ENCODE data around the gene NYAP2. TPM values are rescaled to one million over a fixed set of nuclear protein-coding genes. Genes with fewer than 3 reads are reported as not detected.

NYAP2 gene
- total and polyA plus RNA-seq, 2 of the 4 experiments (the other 2 are of a cell fraction), result not detected

GRCh38 chr2:225416616-225417367, 17.3 kb downstream of the NYAP2 start:
- Histone ChIP-seq H3K23ac (ENCODE audit: low read depth, low read length) (no peak overlapping the region), H3K9me1 (ENCODE audit: insufficient read depth, low read length) (no peaks in the 10 kb centered on the region), H2BK15ac (ENCODE audit: low read depth, low read length) (no peak overlapping the region), H4K91ac (ENCODE audit: insufficient read depth, low read depth, low read length) (no peak overlapping the region), H3K9me3 (ENCODE audit: control insufficient read depth, insufficient read depth, low read length) (no peaks in the 10 kb centered on the region), H2BK20ac (ENCODE audit: low read depth, low read length) (no peak overlapping the region), H3K27ac (ENCODE audit: insufficient read depth, low read length) (no peak overlapping the region), H2BK5ac (ENCODE audit: low read depth, low read length, poor library complexity, severe bottlenecking) (no peak overlapping the region), H2AK5ac (ENCODE audit: low read depth, low read length) (no peak overlapping the region), H3K18ac (ENCODE audit: low read depth, low read length) (no peak overlapping the region), H3K14ac (replicated peaks; ENCODE audit: low read depth, low read length) (no peak overlapping the region), H3K9ac (ENCODE audit: low read depth, low read length) (no peak overlapping the region), H3K36me3 (ENCODE audit: control insufficient read depth, insufficient read depth, low read length) (no peaks in the 10 kb centered on the region), H3K4ac (ENCODE audit: low read depth, low read length) (no peak overlapping the region), H3K4me1 (ENCODE audit: control insufficient read depth, insufficient read depth, low read length) (no peaks in the 10 kb centered on the region), H4K8ac (ENCODE audit: low read depth in 2 of 2, low read length in 2 of 2) (no peak overlapping the region), H2AK9ac (replicated peaks; ENCODE audit: low read depth, low read length, poor library complexity) (no peak overlapping the region), H2BK120ac (ENCODE audit: low read depth, low read length) (no peak overlapping the region), H3K4me2 (ENCODE audit: low read depth, low read length) (no peak overlapping the region), H3K56ac (ENCODE audit: extremely low read depth, insufficient read depth, low read length) (no peak overlapping the region), H4K20me1 (ENCODE audit: insufficient read depth, low read length) (no peaks in the 10 kb centered on the region), H4K5ac (ENCODE audit: low read depth, low read length) (no peak overlapping the region), H2AFZ (replicated peaks; ENCODE audit: low read length, poor library complexity) (no peak overlapping the region), H3K4me3 (ENCODE audit: insufficient read depth, low read depth, low read length) (no peak overlapping the region), H3K79me1 (ENCODE audit: low read depth in 1 of 2, low read length in 2 of 2) (no peaks in the 10 kb centered on the region), H3K27me3 (ENCODE audit: control insufficient read depth, insufficient read depth, low read length) (no peaks in the 10 kb centered on the region)
- BruUV-seq (replicated peaks), result no TSS peak
- ATAC-seq (ENCODE audit: low read depth) (no peak), DNase-seq (no peak)
- WGBS, 2 experiments (ENCODE audit: extremely low coverage in 2 of 2, insufficient read length in 1 of 2), result no CpG with 5 or more reads among the region's 3 CpGs
- intact Hi-C loops (cut with micrococcal nuclease), result no loop called here
- in situ Hi-C loops (cut with MboI; ENCODE audit: low sequenced_read_pairs), result no loop called here
- dilution Hi-C loops (cut with HindIII; ENCODE audit: low sequenced_read_pairs, unreplicated experiment), result no loop called here
- POLR2A ChIA-PET (ENCODE audit: unreplicated experiment), result no interaction called here
- CTCF ChIA-PET, result interaction anchor here (1.2 kb wide), 1 partner anchor 134 kb away, joined by 4 read pairs; no protein-coding TSS in a partner anchor
- TF ChIP-seq CTCF (conservative IDR thresholded peaks at IDR 0.05; ENCODE audit: low read depth, low read length) (no peak), BHLHE40 (IDR thresholded peaks at IDR 0.05; ENCODE audit: low read depth, low read length) (no peak), FOS (IDR thresholded peaks at IDR 0.05; ENCODE audit: low read depth, low read length) (no peak), MAZ (IDR thresholded peaks at IDR 0.05; ENCODE audit: borderline replicate concordance, low read depth, low read length) (no peak), MXI1 (IDR thresholded peaks at IDR 0.05; ENCODE audit: borderline replicate concordance, low read depth, low read length) (no peak), MAFK (IDR thresholded peaks at IDR 0.05; ENCODE audit: low read depth, low read length) (no peak), SMC3 (IDR thresholded peaks at IDR 0.05; ENCODE audit: low read depth, low read length) (no peak), CEBPB (IDR thresholded peaks at IDR 0.05; ENCODE audit: low read depth, low read length) (no peak), RAD21 (IDR thresholded peaks at IDR 0.05; ENCODE audit: low read length) (no peak), USF2 (IDR thresholded peaks at IDR 0.05; ENCODE audit: low read depth, low read length) (no peak)
